ENCODE measurements around the gene SYK. TPM values are rescaled to one million over a fixed set of nuclear protein-coding genes. Genes with fewer than 3 reads are reported as not detected.

SYK gene
- total and polyA plus RNA-seq, 2 of the 4 experiments (the other 2 are of a cell fraction), result not detected

GRCh38 chr9:90921104-90921503 lies 119.5 kb downstream of the SYK start:
- ChIA-PET CTCF (no interaction called here), POLR2A (ENCODE audit: unreplicated experiment) (no interaction called here)
- no peak overlapping the region for H3K27ac ChIP-seq (ENCODE audit: insufficient read depth, low read length)
- H2BK5ac ChIP-seq (ENCODE audit: low read depth, low read length, poor library complexity, severe bottlenecking), result no peak overlapping the region
- H4K20me1 ChIP-seq (ENCODE audit: insufficient read depth, low read length), result no peaks in the 10 kb centered on the region
- no peak for TF ChIP-seq FOS (IDR thresholded peaks at IDR 0.05; ENCODE audit: low read depth, low read length)
- no peak for TF ChIP-seq RAD21 (IDR thresholded peaks at IDR 0.05; ENCODE audit: low read length)
- no peak for TF ChIP-seq POLR2A (IDR thresholded peaks at IDR 0.05; ENCODE audit: low read depth, low read length)
- TF ChIP-seq MAFK (IDR thresholded peaks at IDR 0.05; ENCODE audit: low read depth, low read length), result no peak
- no peak for TF ChIP-seq MAZ (IDR thresholded peaks at IDR 0.05; ENCODE audit: borderline replicate concordance, low read depth, low read length)
- no peak for TF ChIP-seq CEBPB (IDR thresholded peaks at IDR 0.05; ENCODE audit: low read depth, low read length)
- no peak for TF ChIP-seq RFX5 (IDR thresholded peaks at IDR 0.05; ENCODE audit: low read depth, low read length)
- TF ChIP-seq SMC3 (IDR thresholded peaks at IDR 0.05; ENCODE audit: low read depth, low read length), result no peak
- no peak for TF ChIP-seq BHLHE40 (IDR thresholded peaks at IDR 0.05; ENCODE audit: low read depth, low read length)
- no peak for TF ChIP-seq USF2 (IDR thresholded peaks at IDR 0.05; ENCODE audit: low read depth, low read length)
- TF ChIP-seq CHD1 (IDR thresholded peaks at IDR 0.05; ENCODE audit: low read depth, low read length), result no peak
- no peak for TF ChIP-seq RCOR1 (IDR thresholded peaks at IDR 0.05; ENCODE audit: insufficient replicate concordance, low read length)
- no peak for TF ChIP-seq ELK1 (IDR thresholded peaks at IDR 0.05; ENCODE audit: borderline replicate concordance, low read depth, low read length)
- no peak for TF ChIP-seq CTCF (conservative IDR thresholded peaks at IDR 0.05; ENCODE audit: low read depth, low read length)
- no peak for TF ChIP-seq MXI1 (IDR thresholded peaks at IDR 0.05; ENCODE audit: borderline replicate concordance, low read depth, low read length)
- H3K9me3 ChIP-seq (ENCODE audit: control insufficient read depth, insufficient read depth, low read length), result peaks cover 4% of the 10 kb centered on the region
- H3K14ac ChIP-seq (replicated peaks; ENCODE audit: low read depth, low read length), result no peak overlapping the region
- peak overlapping the region; percentile 26 for H2AFZ ChIP-seq (replicated peaks; ENCODE audit: low read length, poor library complexity)
- peak overlapping the region; percentile 44; the same call in 1 of the 2 replicates for H2AK5ac ChIP-seq (ENCODE audit: low read depth, low read length)
- no peak overlapping the region for H3K9ac ChIP-seq (ENCODE audit: low read depth, low read length)
- no peak for DNase-seq
- H3K18ac ChIP-seq (ENCODE audit: low read depth, low read length), result no peak overlapping the region
- no peak for ATAC-seq (ENCODE audit: low read depth)
- dilution Hi-C loops (cut with HindIII; ENCODE audit: low sequenced_read_pairs, unreplicated experiment), result no loop called here
- no peak overlapping the region for H2BK15ac ChIP-seq (ENCODE audit: low read depth, low read length)
- in situ Hi-C loops (cut with MboI; ENCODE audit: low sequenced_read_pairs), result no loop called here
- no peaks in the 10 kb centered on the region for H3K27me3 ChIP-seq (ENCODE audit: control insufficient read depth, insufficient read depth, low read length)
- H4K91ac ChIP-seq (ENCODE audit: insufficient read depth, low read depth, low read length), result no peak overlapping the region
- no peak overlapping the region for H4K5ac ChIP-seq (ENCODE audit: low read depth, low read length)
- no peak overlapping the region for H2BK120ac ChIP-seq (ENCODE audit: low read depth, low read length)
- H4K8ac ChIP-seq (ENCODE audit: low read depth in 2 of 2, low read length in 2 of 2), result no peak overlapping the region
- 48% methylated on average over 4 of the region's 8 CpGs; no CpG with 5 or more reads in 1 of the 2 experiments for WGBS, 2 experiments (ENCODE audit: extremely low coverage in 2 of 2, insufficient read length in 1 of 2)
- no peak overlapping the region for H3K4me3 ChIP-seq (ENCODE audit: insufficient read depth, low read depth, low read length)
- no peak overlapping the region for H3K56ac ChIP-seq (ENCODE audit: extremely low read depth, insufficient read depth, low read length)
- H3K23ac ChIP-seq (ENCODE audit: low read depth, low read length), result no peak overlapping the region
- H3K79me1 ChIP-seq (ENCODE audit: low read depth in 1 of 2, low read length in 2 of 2), result no peaks in the 10 kb centered on the region
- no peak overlapping the region for H3K4me2 ChIP-seq (ENCODE audit: low read depth, low read length)
- no peak overlapping the region for H3K4ac ChIP-seq (ENCODE audit: low read depth, low read length)
- intact Hi-C loops (cut with micrococcal nuclease), result no loop called here
- H3K9me1 ChIP-seq (ENCODE audit: insufficient read depth, low read length), result peaks cover 5% of the 10 kb centered on the region; the same call in 1 of the 2 replicates
- H3K36me3 ChIP-seq (ENCODE audit: control insufficient read depth, insufficient read depth, low read length), result no peaks in the 10 kb centered on the region
- H3K4me1 ChIP-seq (ENCODE audit: control insufficient read depth, insufficient read depth, low read length), result peaks cover 6% of the 10 kb centered on the region
- no peak overlapping the region for H2BK20ac ChIP-seq (ENCODE audit: low read depth, low read length)
- no TSS peak for BruUV-seq (replicated peaks)
- H2AK9ac ChIP-seq (replicated peaks; ENCODE audit: low read depth, low read length, poor library complexity), result no peak overlapping the region
